Skeletal muscle satellite cell (primary cell): ENCODE results near the gene FLNA.
"Not testable (repeated sequence)": the region's sequence is repeated elsewhere in the genome, so short reads cannot be mapped to it uniquely, and the experiment has no call there.

Experiments
- H3K27me3 ChIP-seq: 2 replicates; pipeline ENCODE4 v1.7.0; 2013; ENCODE audit warnings: low read length; ENCODE audit not compliant: control insufficient read depth, insufficient read depth
- H3K36me3 ChIP-seq: 2 replicates; pipeline ENCODE4 v1.7.0; 2013; ENCODE audit warnings: mild to moderate bottlenecking, control low read depth, low read length; ENCODE audit not compliant: insufficient read depth
- H3K4me1 ChIP-seq: 2 replicates; pipeline ENCODE4 v1.7.0; 2013; ENCODE audit warnings: low read length; ENCODE audit not compliant: control insufficient read depth, insufficient read depth
- H3K4me2 ChIP-seq: 2 replicates; pipeline ENCODE4 v1.7.0; 2013; ENCODE audit warnings: mild to moderate bottlenecking, low read length
- H3K4me3 ChIP-seq: 2 replicates; pipeline ENCODE4 v1.7.0; 2013; ENCODE audit warnings: low read length
- H3K9ac ChIP-seq: 2 replicates; pipeline ENCODE4 v1.7.0; 2013; ENCODE audit warnings: mild to moderate bottlenecking, low read depth, low read length, moderate library complexity
- H3K9me3 ChIP-seq: replicated peaks from 2 replicates; pipeline ENCODE4 v1.7.0; 2013; ENCODE audit warnings: mild to moderate bottlenecking, control low read depth, low read length

Gene FLNA

GRCh38 chrX:154353172-154353843 lies 21.1 kb downstream of the FLNA start:
- Histone ChIP-seq H3K4me3 (no peak overlapping the region), H3K9me3 (no peaks in the 10 kb centered on the region), H3K4me1 (no peaks in the 10 kb centered on the region), H3K36me3 (peaks cover 100% of the 10 kb centered on the region), H3K27me3 (no peaks in the 10 kb centered on the region), H3K4me2 (no peak overlapping the region), H3K9ac (no peak overlapping the region)

GRCh38 chrX:154352466-154352865 lies 22.0 kb downstream of the FLNA start:
- no peaks in the 10 kb centered on the region for H3K9me3 ChIP-seq
- H3K4me3 ChIP-seq: no peak overlapping the region
- H3K36me3 ChIP-seq: peaks cover 95% of the 10 kb centered on the region
- no peak overlapping the region for H3K4me2 ChIP-seq
- no peaks in the 10 kb centered on the region for H3K4me1 ChIP-seq
- no peak overlapping the region for H3K9ac ChIP-seq
- H3K27me3 ChIP-seq: no peaks in the 10 kb centered on the region

- Histone ChIP-seq H3K9ac (no peak overlapping the region), H3K27me3 (no peaks in the 10 kb centered on the region), H3K4me1 (no peaks in the 10 kb centered on the region), H3K4me3 (no peak overlapping the region), H3K36me3 (peaks cover 90% of the 10 kb centered on the region), H3K4me2 (no peak overlapping the region), H3K9me3 (no peaks in the 10 kb centered on the region)
Observed at GRCh38 chrX:154352012-154352401, 22.4 kb downstream of the FLNA start.

- Histone ChIP-seq H3K9ac (no peak overlapping the region), H3K27me3 (no peaks in the 10 kb centered on the region), H3K4me3 (no peak overlapping the region), H3K4me1 (no peaks in the 10 kb centered on the region), H3K36me3 (peaks cover 84% of the 10 kb centered on the region), H3K4me2 (no peak overlapping the region), H3K9me3 (no peaks in the 10 kb centered on the region)
Observed at GRCh38 chrX:154351183-154352011, 23.0 kb downstream of the FLNA start.

- H3K4me3 ChIP-seq: no peak overlapping the region
- H3K36me3 ChIP-seq: peaks cover 77% of the 10 kb centered on the region
- H3K27me3 ChIP-seq: no peaks in the 10 kb centered on the region
- H3K9ac ChIP-seq: no peak overlapping the region
- H3K4me1 ChIP-seq: no peaks in the 10 kb centered on the region
- H3K9me3 ChIP-seq: no peaks in the 10 kb centered on the region
- no peak overlapping the region for H3K4me2 ChIP-seq
Observed at GRCh38 chrX:154350429-154351182, 23.8 kb downstream of the FLNA start.

- H3K27me3 ChIP-seq: no peaks in the 10 kb centered on the region
- H3K9me3 ChIP-seq: no peaks in the 10 kb centered on the region
- H3K36me3 ChIP-seq: peaks cover 70% of the 10 kb centered on the region
- H3K4me2 ChIP-seq: no peak overlapping the region
- H3K4me3 ChIP-seq: no peak overlapping the region
- H3K4me1 ChIP-seq: no peaks in the 10 kb centered on the region
- no peak overlapping the region for H3K9ac ChIP-seq
Observed at GRCh38 chrX:154349979-154350378, 24.5 kb downstream of the FLNA start.

- H3K27me3 ChIP-seq: no peaks in the 10 kb centered on the region
- H3K36me3 ChIP-seq: peaks cover 65% of the 10 kb centered on the region
- H3K9me3 ChIP-seq: no peaks in the 10 kb centered on the region
- H3K4me1 ChIP-seq: no peaks in the 10 kb centered on the region
- H3K4me3 ChIP-seq: no peak overlapping the region
- H3K4me2 ChIP-seq: no peak overlapping the region
- no peak overlapping the region for H3K9ac ChIP-seq
Observed at GRCh38 chrX:154349359-154349935, 25.0 kb downstream of the FLNA start.

GRCh38 chrX:154348646-154349358 lies 25.6 kb downstream of the FLNA start:
- no peak overlapping the region for H3K9ac ChIP-seq
- H3K4me3 ChIP-seq: no peak overlapping the region
- H3K4me1 ChIP-seq: no peaks in the 10 kb centered on the region
- peaks cover 59% of the 10 kb centered on the region for H3K36me3 ChIP-seq
- H3K27me3 ChIP-seq: no peaks in the 10 kb centered on the region
- no peaks in the 10 kb centered on the region for H3K9me3 ChIP-seq
- H3K4me2 ChIP-seq: no peak overlapping the region

GRCh38 chrX:154348114-154348531 lies 26.3 kb downstream of the FLNA start:
- H3K4me1 ChIP-seq: no peaks in the 10 kb centered on the region
- no peaks in the 10 kb centered on the region for H3K27me3 ChIP-seq
- H3K36me3 ChIP-seq: peaks cover 52% of the 10 kb centered on the region
- H3K4me3 ChIP-seq: no peak overlapping the region
- H3K9ac ChIP-seq: no peak overlapping the region
- H3K9me3 ChIP-seq: no peaks in the 10 kb centered on the region
- H3K4me2 ChIP-seq: no peak overlapping the region

- H3K36me3 ChIP-seq, H3K4me2 ChIP-seq, H3K27me3 ChIP-seq, H3K4me3 ChIP-seq, H3K4me1 ChIP-seq, H3K9me3 ChIP-seq, H3K9ac ChIP-seq: not testable (repeated sequence)
Observed at GRCh38 chrX:154343620-154344019, 30.8 kb downstream of the FLNA start.

GRCh38 chrX:154343063-154343462 lies 31.4 kb downstream of the FLNA start:
- not testable (repeated sequence) for H3K27me3 ChIP-seq, H3K4me2 ChIP-seq, H3K36me3 ChIP-seq, H3K4me1 ChIP-seq, H3K9ac ChIP-seq, H3K4me3 ChIP-seq, H3K9me3 ChIP-seq
